T-helper 2 cell (primary cell): ENCODE data around the gene PRPS1.
"Not testable (repeated sequence)": the region's sequence is repeated elsewhere in the genome, so short reads cannot be mapped to it uniquely, and the experiment has no call there.

Source experiments
- DNase-seq, 5 experiments: peaks; one replicate each; pipeline versions ENCODE4 v3.0.0 to v3.0.0-alpha.2; 2012 to 2022

PRPS1 gene

DNA sequence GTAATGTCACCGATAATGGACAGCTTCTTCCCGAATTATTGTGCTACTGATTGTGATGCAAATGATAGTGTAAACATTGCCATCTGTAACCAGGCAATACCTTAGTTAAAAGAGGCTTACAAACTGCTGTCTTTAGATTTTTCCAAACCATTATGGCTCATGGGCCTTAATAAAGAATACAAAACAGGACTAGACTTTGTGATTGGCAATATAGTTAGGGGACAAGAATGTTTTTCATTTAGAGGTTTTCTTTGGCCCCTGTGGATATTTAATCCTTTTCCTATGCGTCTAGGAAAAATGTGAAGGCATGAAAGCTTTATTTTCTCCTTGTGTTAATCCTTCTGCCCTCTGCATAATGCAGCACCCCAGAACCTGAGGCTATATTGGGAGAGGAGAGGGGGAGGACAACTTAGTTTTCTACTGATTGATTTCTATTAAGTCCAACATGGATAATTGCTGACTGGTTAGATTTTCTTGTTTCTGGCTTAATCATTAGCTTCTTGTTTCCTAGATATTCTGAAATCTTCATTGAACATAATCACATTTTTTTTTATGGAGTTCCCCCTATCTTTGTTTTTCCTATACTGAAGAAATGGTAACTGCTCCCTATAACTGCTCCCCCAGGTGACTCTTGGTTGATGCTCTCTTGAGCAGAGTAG, 1.9 kb downstream of the PRPS1 start:
- DNase-seq = no peak

- DNase-seq = no peak
Observed at GRCh38 chrX:107632346-107632745, 4.0 kb downstream of the PRPS1 start.

DNA sequence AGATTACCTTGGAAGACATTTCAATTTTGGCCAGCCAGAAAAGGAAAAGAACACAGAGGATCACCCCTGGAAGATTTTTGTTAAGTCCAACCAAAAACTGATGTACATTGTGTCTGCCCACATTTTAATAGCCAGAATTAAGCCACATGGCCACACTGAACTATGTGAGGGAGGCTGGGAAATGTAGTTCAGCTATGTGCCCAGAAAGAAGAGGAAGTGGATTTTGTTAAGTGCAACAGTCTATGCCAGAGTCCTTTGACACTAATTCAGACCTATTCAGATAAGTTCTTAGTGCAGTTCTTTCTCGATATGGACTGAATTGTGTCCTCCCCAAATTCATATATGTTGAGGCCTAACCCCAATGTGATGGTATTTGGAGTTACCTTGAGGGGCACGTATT, 18.4 kb downstream of the PRPS1 start:
- no peak for DNase-seq

DNA sequence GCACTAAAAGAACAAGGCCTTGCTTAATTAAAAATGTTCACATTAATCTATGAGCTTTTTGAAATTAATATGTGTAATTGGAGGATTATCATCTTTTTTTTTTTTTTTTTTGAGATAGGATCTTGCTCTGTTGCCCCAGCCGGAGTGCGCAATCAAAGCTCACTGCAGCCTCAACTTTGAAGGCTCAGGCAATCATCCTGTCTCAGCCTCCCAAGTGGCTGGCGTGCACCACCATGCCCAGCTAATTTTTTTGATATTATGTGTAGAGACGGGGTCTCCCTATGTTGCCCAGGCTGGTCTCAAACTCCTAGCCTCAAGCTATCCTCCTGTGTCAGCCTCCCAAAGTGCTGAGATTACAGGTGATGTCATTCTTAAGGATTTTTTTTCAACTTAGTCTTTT, 20.0 kb downstream of the PRPS1 start:
- no peak for DNase-seq

GRCh38 chrX:107654566-107654871, 26.2 kb downstream of the PRPS1 start:
- DNase-seq = no peak

DNA sequence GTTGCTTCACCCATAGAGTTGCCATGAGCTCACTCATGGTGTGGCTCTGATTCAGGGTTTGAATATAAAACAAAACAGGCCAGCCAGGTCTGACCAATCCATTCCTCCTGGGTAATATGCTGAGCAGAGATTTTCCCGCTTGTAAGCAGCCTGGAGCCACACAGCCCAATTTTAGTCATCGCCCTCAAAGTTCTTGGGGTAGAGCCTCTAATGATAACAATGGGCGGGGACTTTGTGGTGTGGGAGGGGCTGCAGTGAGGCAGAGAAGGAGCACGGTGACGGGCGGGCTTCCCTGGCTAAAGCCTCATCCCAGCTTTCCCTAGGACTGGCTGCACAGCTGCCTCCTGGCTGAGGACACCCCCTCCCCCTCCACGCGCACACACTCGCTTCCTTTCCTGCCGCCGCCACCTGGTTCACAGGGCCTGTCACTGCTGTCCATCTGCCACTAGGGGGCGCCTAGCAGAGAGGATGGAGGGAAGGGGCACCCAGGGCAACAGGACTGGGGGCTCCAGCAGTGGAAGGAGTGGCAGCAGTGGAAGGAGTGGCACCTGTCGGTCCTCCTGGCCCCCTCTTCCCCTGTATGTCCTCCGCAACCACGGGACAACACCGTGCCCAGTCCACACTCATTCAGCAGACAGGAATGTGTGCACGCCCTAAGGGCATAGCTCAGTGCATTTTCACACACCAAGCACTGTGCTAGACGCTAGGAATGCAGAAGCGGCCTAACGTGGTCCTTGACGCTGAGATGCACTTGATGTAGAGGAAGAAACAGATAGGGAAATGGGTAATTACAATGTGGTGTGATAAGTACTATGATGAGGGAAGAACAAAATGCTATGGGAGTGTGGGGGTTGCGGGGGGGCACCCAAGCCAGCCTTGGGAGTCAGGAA, 26.8 kb downstream of the PRPS1 start:
- peak; percentile 32 to 57 (median 46) for DNase-seq

DNA sequence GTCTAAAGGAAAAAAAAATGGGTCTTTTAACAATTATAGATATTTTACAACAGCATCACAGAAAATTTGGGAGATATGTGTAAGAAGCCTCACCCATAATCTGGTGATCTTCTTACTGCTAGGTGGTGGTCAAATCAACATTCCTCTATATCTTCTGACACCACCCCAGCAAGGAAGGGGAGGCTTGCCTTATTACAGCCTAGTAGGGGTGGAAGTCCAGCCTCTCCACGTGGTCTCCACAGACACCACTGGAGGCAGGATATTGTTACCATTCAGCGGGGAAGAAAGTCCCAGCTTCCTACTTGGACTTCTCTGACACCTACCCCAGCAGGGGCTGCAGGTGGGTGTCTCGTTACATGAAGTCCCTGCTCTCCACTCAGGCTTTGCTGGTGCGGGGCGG, 28.7 kb downstream of the PRPS1 start:
- DNase-seq = no peak

DNA sequence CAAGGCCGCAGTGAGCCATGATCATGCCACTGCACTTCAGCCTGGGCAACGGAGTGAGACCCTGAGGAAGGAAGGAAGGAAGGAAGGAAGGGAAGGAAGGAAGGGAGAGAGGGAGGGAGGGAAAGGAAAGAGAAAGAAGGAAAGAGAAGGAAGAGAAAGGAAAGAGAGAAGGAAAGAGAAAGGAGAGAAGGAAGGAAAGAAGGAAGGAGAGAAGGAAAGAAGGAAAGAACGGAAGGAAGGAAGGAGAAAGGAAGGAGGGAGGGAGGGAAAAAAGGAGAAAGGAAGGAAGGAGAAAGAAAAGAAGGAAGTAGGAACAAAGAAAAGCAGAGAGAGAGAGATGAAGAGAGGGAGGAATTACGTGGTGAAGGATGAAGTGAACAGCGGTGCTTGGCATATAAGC, 30.4 kb downstream of the PRPS1 start:
- no peak for DNase-seq

- DNase-seq = no peak
Observed at GRCh38 chrX:107659286-107659685, 31.0 kb downstream of the PRPS1 start.

DNA sequence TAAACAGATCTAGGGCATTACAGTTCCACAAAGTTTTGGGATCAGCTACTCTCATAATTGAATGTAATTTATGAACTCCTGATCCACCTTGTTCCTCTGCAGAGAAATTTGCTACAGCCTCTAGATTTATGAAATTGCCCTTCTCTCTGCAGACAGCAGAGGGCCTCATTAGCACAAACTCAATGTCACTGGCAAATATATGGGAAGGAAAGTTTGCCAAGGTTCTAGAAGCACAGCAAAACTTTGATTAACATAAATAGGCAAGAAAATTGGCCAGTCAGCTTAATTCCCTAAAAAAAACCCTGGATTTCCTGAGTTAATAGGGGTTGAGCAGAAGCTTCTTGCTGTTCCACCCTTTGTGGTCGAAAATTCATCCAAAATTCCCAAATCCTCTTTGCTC, 31.5 kb downstream of the PRPS1 start:
- peak in 1 of 5 experiments; percentile 55 for DNase-seq

DNA sequence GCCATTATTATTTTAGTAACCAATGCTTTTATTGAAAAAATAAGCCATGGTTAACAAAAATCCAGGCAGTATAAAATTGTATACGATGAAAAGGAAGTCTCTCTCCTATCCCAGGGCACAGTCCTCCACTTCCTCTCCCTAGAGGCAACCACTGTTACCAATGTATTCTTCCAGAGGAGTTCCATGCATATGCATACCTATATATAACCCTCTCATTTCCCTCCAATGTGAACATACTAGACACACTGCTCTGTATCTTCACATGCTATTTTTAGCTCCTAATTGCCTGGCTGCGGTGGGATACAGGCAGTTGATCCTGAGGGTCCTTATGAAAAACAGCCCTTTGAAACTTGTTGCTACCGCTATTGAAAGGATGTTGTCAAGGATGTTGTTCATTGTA, 33.8 kb downstream of the PRPS1 start:
- no peak for DNase-seq

- no peak for DNase-seq
Observed at GRCh38 chrX:107662824-107663223, 34.5 kb downstream of the PRPS1 start.

DNA sequence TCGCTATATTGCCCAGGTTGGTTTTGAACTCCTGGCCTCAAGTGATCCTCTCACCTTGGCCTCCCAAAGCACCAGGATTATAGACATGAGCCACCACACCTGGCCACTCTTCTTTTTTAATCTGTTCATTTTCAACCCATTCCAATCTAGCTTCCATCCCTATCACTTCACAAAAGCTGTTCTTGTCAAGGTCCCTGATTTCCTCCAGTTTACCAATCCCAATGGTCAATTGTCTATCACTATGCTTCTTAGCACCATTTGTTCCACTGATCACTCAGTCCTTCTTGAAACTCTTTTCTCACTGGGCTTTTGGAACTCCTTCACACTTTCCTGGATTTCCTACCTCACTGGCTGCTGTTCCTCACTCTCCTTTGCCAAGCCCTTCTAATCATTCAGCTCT, 38.6 kb downstream of the PRPS1 start:
- DNase-seq = no peak

DNA sequence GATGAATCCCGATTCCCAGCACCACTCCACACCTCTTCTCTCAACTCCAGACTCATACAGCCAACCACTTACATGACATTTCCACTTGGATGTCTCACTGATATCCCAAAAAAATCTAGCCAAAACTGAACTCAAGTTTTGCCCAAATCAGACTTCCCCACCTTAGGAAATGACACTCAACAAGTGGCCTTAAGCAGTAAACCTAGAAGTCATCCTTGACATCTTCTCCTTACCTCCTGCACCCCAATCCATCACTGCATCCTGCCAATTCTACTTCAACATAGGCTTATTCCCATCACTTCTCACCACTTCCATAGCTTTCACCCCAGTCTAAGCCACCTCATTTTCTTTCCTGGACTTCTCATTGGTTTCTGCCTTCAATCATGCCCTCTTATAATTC, 39.1 kb downstream of the PRPS1 start:
- DNase-seq = no peak

- not testable (repeated sequence) for DNase-seq
Observed at GRCh38 chrX:107668710-107669109, 40.4 kb downstream of the PRPS1 start.

DNA sequence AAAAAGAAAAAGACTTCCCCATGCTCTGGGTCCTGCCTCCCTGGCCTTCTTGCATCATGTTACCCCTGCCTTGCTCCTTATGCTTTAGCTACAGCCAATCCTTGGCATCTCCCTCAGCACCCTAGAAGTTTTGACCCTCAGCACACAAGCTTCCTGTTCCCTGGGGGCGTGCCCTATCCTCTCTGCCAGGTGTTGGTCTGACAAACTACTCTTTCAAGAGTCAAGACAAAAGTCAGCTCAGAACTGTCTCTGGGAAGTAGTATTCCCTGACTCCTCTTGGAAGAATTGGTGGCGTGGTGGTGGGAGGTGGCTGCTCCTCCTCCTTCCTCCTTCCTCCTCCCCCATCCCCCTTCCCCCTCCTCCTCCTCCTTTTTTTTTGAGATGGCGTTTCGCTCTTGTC, 41.0 kb downstream of the PRPS1 start:
- DNase-seq = no peak

- no peak for DNase-seq
Observed at GRCh38 chrX:107669885-107670628, 41.7 kb downstream of the PRPS1 start.

GRCh38 chrX:107671256-107671655, 42.9 kb downstream of the PRPS1 start:
- not testable (repeated sequence) for DNase-seq

GRCh38 chrX:107672955-107673378, 44.7 kb downstream of the PRPS1 start:
- peak; percentile 34 to 95 (median 70) for DNase-seq

GRCh38 chrX:107673431-107673830, 45.1 kb downstream of the PRPS1 start:
- peak in 1 of 5 experiments; percentile 41 for DNase-seq

GRCh38 chrX:107673933-107674479, 45.7 kb downstream of the PRPS1 start:
- DNase-seq = peak; percentile 62 to 97 (median 87)

DNA sequence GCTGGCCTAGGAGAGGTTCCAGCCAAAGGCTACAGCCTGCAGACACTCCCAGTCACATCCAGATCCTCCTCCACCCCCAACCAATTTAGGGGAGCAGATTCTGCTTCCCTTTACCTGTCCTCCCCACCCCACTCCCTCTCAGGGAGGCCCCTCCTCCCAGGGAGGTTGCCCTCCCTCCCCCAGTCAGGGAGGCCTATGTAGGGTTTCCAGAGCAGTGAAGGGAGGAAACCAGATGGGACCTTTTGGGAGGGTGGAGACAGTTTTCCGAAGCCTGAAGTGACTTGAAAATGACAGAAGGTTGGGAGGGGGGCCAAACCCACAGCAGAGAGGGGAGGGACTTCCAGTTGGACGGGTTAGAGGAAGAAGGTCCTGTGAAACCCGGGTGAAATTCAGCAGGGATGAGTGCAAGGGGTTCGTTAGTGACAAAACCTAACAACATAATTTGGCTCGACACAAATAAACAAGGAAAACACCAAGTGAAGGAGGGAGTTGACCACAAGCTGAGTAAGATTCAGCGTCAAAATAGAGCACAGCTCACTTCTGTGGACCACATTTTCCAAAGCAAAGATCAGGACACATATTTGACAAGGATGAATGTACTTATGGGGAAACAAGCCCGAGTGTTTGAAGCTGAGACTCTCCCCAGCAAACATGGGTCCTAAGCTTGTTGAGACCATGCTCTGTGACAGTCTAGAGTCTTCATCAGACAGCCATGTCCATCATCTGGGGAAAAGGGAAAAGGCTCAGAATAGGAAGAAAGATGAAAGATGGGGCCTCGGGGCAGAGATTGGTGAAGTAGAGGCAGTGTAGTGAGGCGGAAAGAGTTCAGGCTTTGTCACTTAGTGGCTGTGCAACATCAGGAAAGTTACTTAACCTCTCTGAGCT, 46.4 kb downstream of the PRPS1 start:
- DNase-seq = peak in 3 of 5 experiments; percentile 34 to 62 (median 48)
